Neural progenitor cell (in vitro differentiated cells): ENCODE data around the gene KCNJ15. TPM values are rescaled to one million over a fixed set of nuclear protein-coding genes. Genes with fewer than 3 reads are reported as not detected.
"Not testable (repeated sequence)": the region's sequence is repeated elsewhere in the genome, so short reads cannot be mapped to it uniquely, and the experiment has no call there.

ENCODE experiments used
- DNase-seq: peaks from one replicate; pipeline ENCODE4 v3.0.0-alpha.2; 2016; ENCODE audit warnings: low spot score
- H2AFZ ChIP-seq: fragments of 200-600 bp; sonication (generic); replicated peaks from 2 replicates; pipeline ENCODE4 v1.6.1; 2016; ENCODE audit warnings: antibody characterized with exemption
- H3F3A ChIP-seq: fragments of 200-600 bp; sonication (generic); 2 replicates; pipeline ENCODE4 v1.6.1; 2016; ENCODE audit warnings: antibody characterized with exemption, low read depth
- H3K27ac ChIP-seq: fragments of 200-600 bp; sonication (generic); 2 replicates; pipeline ENCODE4 v1.5.1; 2016; ENCODE audit warnings: mild to moderate bottlenecking
- H3K27me3 ChIP-seq: fragments of 200-600 bp; sonication (generic); 2 replicates; pipeline ENCODE4 v1.6.1; 2016; ENCODE audit warnings: mild to moderate bottlenecking, moderate library complexity
- H3K36me3 ChIP-seq: fragments of 200-600 bp; sonication (generic); 2 replicates; pipeline ENCODE4 v1.5.1; 2016
- H3K4me1 ChIP-seq: fragments of 200-600 bp; sonication (generic); 2 replicates; pipeline ENCODE4 v1.6.1; 2016; ENCODE audit warnings: mixed run types
- H3K4me2 ChIP-seq: fragments of 200-600 bp; sonication (generic); 2 replicates; pipeline ENCODE4 v1.6.1; 2016
- H3K4me3 ChIP-seq: fragments of 200-600 bp; sonication (generic); 2 replicates; pipeline ENCODE4 v1.5.1; 2016
- H3K79me2 ChIP-seq: fragments of 200-600 bp; sonication (generic); 2 replicates; pipeline ENCODE4 v1.6.1; 2016; ENCODE audit warnings: low read depth
- H3K9ac ChIP-seq: fragments of 200-600 bp; sonication (generic); 2 replicates; pipeline ENCODE4 v1.6.1; 2016
- H3K9me3 ChIP-seq: fragments of 200-600 bp; sonication (generic); 2 replicates; pipeline ENCODE4 v1.5.1; 2016; ENCODE audit warnings: low read depth
- H4K20me1 ChIP-seq: fragments of 200-600 bp; sonication (generic); 2 replicates; pipeline ENCODE4 v1.6.1; 2016; ENCODE audit warnings: low read depth
- H3K27ac Mint-ChIP-seq: 3 replicates; pipeline ENCODE4 v1.8.0; 2021; ENCODE audit warnings: mixed read lengths
- H3K27me3 Mint-ChIP-seq: 2 replicates; pipeline ENCODE4 v1.8.0; 2022; ENCODE audit warnings: low read depth, mild to moderate bottlenecking, inconsistent platforms, moderate library complexity, mixed read lengths; ENCODE audit not compliant: insufficient read depth
- H3K36me3 Mint-ChIP-seq: 3 replicates; pipeline ENCODE4 v1.8.0; 2021; ENCODE audit warnings: mixed read lengths
- H3K4me1 Mint-ChIP-seq: 3 replicates; pipeline ENCODE4 v1.8.0; 2021; ENCODE audit warnings: mixed read lengths
- H3K4me3 Mint-ChIP-seq: 3 replicates; pipeline ENCODE4 v1.8.0; 2021; ENCODE audit warnings: mild to moderate bottlenecking, moderate library complexity, mixed read lengths
- H3K9me3 Mint-ChIP-seq: 3 replicates; pipeline ENCODE4 v1.8.0; 2020; ENCODE audit warnings: mixed read lengths
- EZH2 ChIP-seq: fragments of 200-600 bp; sonication (generic); IDR thresholded peaks from 2 replicates; pipeline ENCODE4 v1.6.1; 2017; ENCODE audit warnings: antibody characterized with exemption, mild to moderate bottlenecking, moderate library complexity
- EZH2phosphoT487 ChIP-seq: fragments of 200-600 bp; sonication (generic); IDR thresholded peaks from 2 replicates; pipeline ENCODE4 v1.6.1; 2017; ENCODE audit warnings: antibody characterized with exemption
- total RNA-seq: library from RNA; depleted of rRNA; stranded (reverse); fragments of >200 nt; gene quantifications from 2 replicates; pipeline ENCODE4 v1.2.3, GENCODE V29; 2015; ENCODE audit warnings: low replicate concordance
- TF ChIP-seq, protein P1 (sequence below): fragments of 200-600 bp; sonication (generic); IDR thresholded peaks from 2 replicates; pipeline ENCODE4 v1.5.1; 2017; ENCODE audit warnings: antibody characterized with exemption, mild to moderate bottlenecking

KCNJ15 gene
- total RNA-seq, 1 donor from 2014 or later: not detected

DNA sequence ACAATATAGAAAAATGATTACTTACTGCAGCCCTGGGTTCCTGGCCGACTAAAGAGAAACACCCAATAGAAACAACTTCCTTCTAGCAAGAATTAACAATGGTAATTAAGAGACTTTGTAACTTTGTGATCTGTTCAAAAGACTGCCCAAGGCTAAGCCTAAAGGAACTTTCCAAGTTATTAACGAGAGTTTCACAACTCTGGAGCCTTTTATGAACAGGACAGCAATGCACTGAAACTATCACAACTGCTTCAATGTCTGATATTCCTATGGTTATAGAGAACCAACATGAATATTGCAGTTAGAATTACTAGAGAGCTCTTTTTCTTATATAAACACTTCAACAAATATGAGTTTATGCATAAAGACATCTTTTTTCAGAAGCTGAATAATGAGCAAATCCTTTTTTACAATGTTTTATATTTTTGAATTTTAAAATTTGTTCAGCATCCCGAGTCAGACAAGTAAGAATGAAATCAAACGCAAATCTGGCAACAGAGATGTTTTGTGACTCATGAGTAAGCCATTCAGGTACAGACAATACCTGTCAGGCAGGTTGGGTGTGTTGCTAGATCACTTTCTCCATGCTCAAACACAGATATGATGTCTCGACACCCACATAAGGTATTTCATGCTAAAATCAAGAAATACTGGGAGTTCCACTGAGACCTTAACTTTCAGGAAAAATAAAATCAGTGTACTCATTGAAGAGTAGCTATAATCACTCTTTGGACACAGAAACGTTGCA lies 22.2 kb upstream of the KCNJ15 start:
- Histone ChIP-seq H3K9me3 (peaks cover 17% of the 10 kb centered on the region), H3K4me2 (no peak overlapping the region), H3K27ac (no peak overlapping the region), H3K79me2 (no peaks in the 10 kb centered on the region), H4K20me1 (no peaks in the 10 kb centered on the region), H3K27me3 (no peaks in the 10 kb centered on the region), H3K9ac (no peak overlapping the region), H3K4me1 (no peaks in the 10 kb centered on the region), H3F3A (no peaks in the 10 kb centered on the region), H3K4me3 (no peak overlapping the region), H3K36me3 (no peaks in the 10 kb centered on the region), H2AFZ (no peak overlapping the region)
- Mint-ChIP-seq H3K36me3 (no peaks in the 10 kb centered on the region), H3K4me1 (no peaks in the 10 kb centered on the region), H3K9me3 (peaks cover 17% of the 10 kb centered on the region), H3K4me3 (no peak overlapping the region), H3K27ac (no peak overlapping the region), H3K27me3 (peaks cover 7% of the 10 kb centered on the region)
- no peak for DNase-seq
- TF ChIP-seq, protein P1, sequence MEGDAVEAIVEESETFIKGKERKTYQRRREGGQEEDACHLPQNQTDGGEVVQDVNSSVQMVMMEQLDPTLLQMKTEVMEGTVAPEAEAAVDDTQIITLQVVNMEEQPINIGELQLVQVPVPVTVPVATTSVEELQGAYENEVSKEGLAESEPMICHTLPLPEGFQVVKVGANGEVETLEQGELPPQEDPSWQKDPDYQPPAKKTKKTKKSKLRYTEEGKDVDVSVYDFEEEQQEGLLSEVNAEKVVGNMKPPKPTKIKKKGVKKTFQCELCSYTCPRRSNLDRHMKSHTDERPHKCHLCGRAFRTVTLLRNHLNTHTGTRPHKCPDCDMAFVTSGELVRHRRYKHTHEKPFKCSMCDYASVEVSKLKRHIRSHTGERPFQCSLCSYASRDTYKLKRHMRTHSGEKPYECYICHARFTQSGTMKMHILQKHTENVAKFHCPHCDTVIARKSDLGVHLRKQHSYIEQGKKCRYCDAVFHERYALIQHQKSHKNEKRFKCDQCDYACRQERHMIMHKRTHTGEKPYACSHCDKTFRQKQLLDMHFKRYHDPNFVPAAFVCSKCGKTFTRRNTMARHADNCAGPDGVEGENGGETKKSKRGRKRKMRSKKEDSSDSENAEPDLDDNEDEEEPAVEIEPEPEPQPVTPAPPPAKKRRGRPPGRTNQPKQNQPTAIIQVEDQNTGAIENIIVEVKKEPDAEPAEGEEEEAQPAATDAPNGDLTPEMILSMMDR: no peak
- no peak for TF ChIP-seq EZH2

GRCh38 chr21:38235251-38235650 lies 21.5 kb upstream of the KCNJ15 start:
- H4K20me1 ChIP-seq, H3K79me2 ChIP-seq, H3K27me3 ChIP-seq, H3K4me3 ChIP-seq, H3K9ac ChIP-seq, H3K27ac ChIP-seq, H3K4me2 ChIP-seq, H3F3A ChIP-seq, H3K4me1 ChIP-seq, H3K27ac Mint-ChIP-seq, DNase-seq, H3K27me3 Mint-ChIP-seq, H3K36me3 Mint-ChIP-seq, H3K4me3 Mint-ChIP-seq, H3K4me1 Mint-ChIP-seq, H3K36me3 ChIP-seq, H3K9me3 Mint-ChIP-seq, H2AFZ ChIP-seq: not testable (repeated sequence)
- H3K9me3 ChIP-seq: peaks cover 11% of the 10 kb centered on the region

GRCh38 chr21:38236232-38236631 lies 20.6 kb upstream of the KCNJ15 start:
- H3K9me3 ChIP-seq: peaks cover 2% of the 10 kb centered on the region
- H3K27me3 Mint-ChIP-seq: peaks cover 7% of the 10 kb centered on the region

GRCh38 chr21:38239672-38240071 lies 17.1 kb upstream of the KCNJ15 start:
- no peaks in the 10 kb centered on the region for H3K9me3 ChIP-seq
- H4K20me1 ChIP-seq: no peaks in the 10 kb centered on the region
- no peak overlapping the region for H3K27ac ChIP-seq
- DNase-seq: no peak
- no peaks in the 10 kb centered on the region for H3K36me3 ChIP-seq
- H3K27me3 ChIP-seq: no peaks in the 10 kb centered on the region
- H3K4me3 ChIP-seq: no peak overlapping the region
- H3K9ac ChIP-seq: no peak overlapping the region
- H3K4me2 ChIP-seq: no peak overlapping the region
- H3K27ac Mint-ChIP-seq: no peak overlapping the region
- no peak overlapping the region for H3K4me3 Mint-ChIP-seq
- TF ChIP-seq, protein P1: no peak
- TF ChIP-seq EZH2phosphoT487 (no peak), EZH2 (no peak)
- H2AFZ ChIP-seq: no peak overlapping the region
- H3K36me3 Mint-ChIP-seq: no peaks in the 10 kb centered on the region
- no peaks in the 10 kb centered on the region for H3K79me2 ChIP-seq
- H3K4me1 Mint-ChIP-seq: no peaks in the 10 kb centered on the region
- H3K4me1 ChIP-seq: no peaks in the 10 kb centered on the region
- no peaks in the 10 kb centered on the region for H3F3A ChIP-seq
- peaks cover 5% of the 10 kb centered on the region for H3K27me3 Mint-ChIP-seq
- H3K9me3 Mint-ChIP-seq: no peaks in the 10 kb centered on the region

More at GRCh38 chr21:38236232-38236631, 20.6 kb upstream of the KCNJ15 start:
- Histone ChIP-seq H3K36me3 (no peaks in the 10 kb centered on the region), H2AFZ (no peak overlapping the region), H4K20me1 (no peaks in the 10 kb centered on the region), H3F3A (no peaks in the 10 kb centered on the region), H3K4me1 (no peaks in the 10 kb centered on the region), H3K27me3 (no peaks in the 10 kb centered on the region), H3K79me2 (no peaks in the 10 kb centered on the region), H3K4me3 (no peak overlapping the region), H3K9ac (no peak overlapping the region), H3K27ac (no peak overlapping the region), H3K4me2 (no peak overlapping the region)
- no peak for DNase-seq
- Mint-ChIP-seq H3K27ac (no peak overlapping the region), H3K36me3 (no peaks in the 10 kb centered on the region), H3K4me1 (no peaks in the 10 kb centered on the region), H3K9me3 (peaks cover 5% of the 10 kb centered on the region), H3K4me3 (no peak overlapping the region)
- TF ChIP-seq EZH2phosphoT487 (no peak), EZH2 (no peak)
- TF ChIP-seq, protein P1: no peak
